HEK293 (cell line): ENCODE data around the gene ZNF687.

Source experiments
- GLIS1 ChIP-seq: fragments of 450-650 bp; formaldehyde crosslinking; IDR thresholded peaks from 2 replicates; pipeline ENCODE4 v1.5.1; 2016; ENCODE audit warnings: missing biosample characterization, missing genetic modification characterization
- IKZF3 ChIP-seq: fragments of 450-650 bp; IDR thresholded peaks from 2 replicates; pipeline ENCODE4 v1.5.0; 2018; ENCODE audit warnings: missing biosample characterization, mild to moderate bottlenecking, missing genetic modification characterization, moderate library complexity
- KLF10 ChIP-seq: fragments of 450-650 bp; IDR thresholded peaks from 2 replicates; pipeline ENCODE4 v1.5.1; 2018; ENCODE audit warnings: missing biosample characterization, mild to moderate bottlenecking, missing genetic modification characterization
- KLF8 ChIP-seq: fragments of 450-650 bp; formaldehyde crosslinking; IDR thresholded peaks from 2 replicates; pipeline ENCODE4 v1.5.1; 2016; ENCODE audit warnings: missing biosample characterization, missing genetic modification characterization
- KLF9 ChIP-seq: fragments of 450-650 bp; formaldehyde crosslinking; IDR thresholded peaks from 2 replicates; pipeline ENCODE4 v1.5.1; 2016; ENCODE audit warnings: missing biosample characterization, missing genetic modification characterization, low read depth
- MYNN ChIP-seq: fragments of 450-650 bp; formaldehyde crosslinking; IDR thresholded peaks from 2 replicates; pipeline ENCODE4 v1.5.1; 2016; ENCODE audit warnings: missing biosample characterization, missing genetic modification characterization, borderline replicate concordance
- OSR2 ChIP-seq: fragments of 450-650 bp; formaldehyde crosslinking; IDR thresholded peaks from 2 replicates; pipeline ENCODE4 v1.5.1; 2016; ENCODE audit warnings: missing biosample characterization, missing genetic modification characterization
- SALL2 ChIP-seq: fragments of 450-650 bp; formaldehyde crosslinking; IDR thresholded peaks from 2 replicates; pipeline ENCODE4 v1.5.0; 2017; ENCODE audit warnings: missing biosample characterization, mild to moderate bottlenecking, missing genetic modification characterization, borderline replicate concordance
- ZBTB21 ChIP-seq: fragments of 450-650 bp; formaldehyde crosslinking; IDR thresholded peaks from 2 replicates; pipeline ENCODE4 v1.5.1; 2017; ENCODE audit warnings: missing biosample characterization, missing genetic modification characterization
- ZNF157 ChIP-seq: fragments of 450-650 bp; formaldehyde crosslinking; IDR thresholded peaks from 2 replicates; pipeline ENCODE4 v1.5.1; 2016; ENCODE audit warnings: missing biosample characterization, missing genetic modification characterization
- ZNF16 ChIP-seq: fragments of 450-650 bp; formaldehyde crosslinking; IDR thresholded peaks from 2 replicates; pipeline ENCODE4 v1.5.1; 2016; ENCODE audit warnings: low read depth, missing biosample characterization, missing genetic modification characterization
- ZNF174 ChIP-seq: fragments of 450-650 bp; formaldehyde crosslinking; IDR thresholded peaks from 2 replicates; pipeline ENCODE4 v1.5.0; 2017; ENCODE audit warnings: missing biosample characterization, mild to moderate bottlenecking, missing genetic modification characterization
- ZNF184 ChIP-seq: fragments of 450-650 bp; IDR thresholded peaks from 2 replicates; pipeline ENCODE4 v1.5.1; 2018; ENCODE audit warnings: missing biosample characterization, mild to moderate bottlenecking, missing genetic modification characterization
- ZNF221 ChIP-seq: fragments of 450-650 bp; formaldehyde crosslinking; IDR thresholded peaks from 2 replicates; pipeline ENCODE4 v1.5.1; 2017; ENCODE audit warnings: missing biosample characterization, missing genetic modification characterization, borderline replicate concordance
- ZNF292 ChIP-seq: fragments of 450-650 bp; formaldehyde crosslinking; IDR thresholded peaks from 2 replicates; pipeline ENCODE4 v1.5.1; 2016; ENCODE audit warnings: low read depth, missing biosample characterization, missing genetic modification characterization, borderline replicate concordance
- ZNF416 ChIP-seq: fragments of 450-650 bp; formaldehyde crosslinking; IDR thresholded peaks from 2 replicates; pipeline ENCODE4 v1.5.1; 2016; ENCODE audit warnings: missing biosample characterization, missing genetic modification characterization
- ZNF423 ChIP-seq: fragments of 450-650 bp; formaldehyde crosslinking; IDR thresholded peaks from 2 replicates; pipeline ENCODE4 v1.5.1; 2016; ENCODE audit warnings: missing biosample characterization, missing genetic modification characterization
- ZNF473 ChIP-seq: fragments of 450-650 bp; formaldehyde crosslinking; IDR thresholded peaks from 2 replicates; pipeline ENCODE4 v1.5.1; 2017; ENCODE audit warnings: missing biosample characterization, missing genetic modification characterization
- ZNF510 ChIP-seq: fragments of 450-650 bp; formaldehyde crosslinking; IDR thresholded peaks from 2 replicates; pipeline ENCODE4 v1.5.1; 2018; ENCODE audit warnings: mild to moderate bottlenecking, missing genetic modification characterization, missing biosample characterization; ENCODE audit not compliant: insufficient replicate concordance
- ZNF560 ChIP-seq: fragments of 450-650 bp; formaldehyde crosslinking; IDR thresholded peaks from 2 replicates; pipeline ENCODE4 v1.5.1; 2017; ENCODE audit warnings: missing biosample characterization, missing genetic modification characterization, borderline replicate concordance
- ZNF600 ChIP-seq: fragments of 450-650 bp; formaldehyde crosslinking; IDR thresholded peaks from 2 replicates; pipeline ENCODE4 v1.5.1; 2016; ENCODE audit warnings: missing biosample characterization, missing genetic modification characterization
- ZNF626 ChIP-seq: fragments of 450-650 bp; sonication (Bioruptor Pico); formaldehyde crosslinking; IDR thresholded peaks from 2 replicates; pipeline ENCODE4 v1.5.1; 2018; ENCODE audit warnings: missing biosample characterization, missing genetic modification characterization, inconsistent platforms
- ZNF660 ChIP-seq: fragments of 450-650 bp; IDR thresholded peaks from 2 replicates; pipeline ENCODE4 v1.5.1; 2018; ENCODE audit warnings: missing biosample characterization, mild to moderate bottlenecking, missing genetic modification characterization
- ZNF747 ChIP-seq: fragments of 450-650 bp; formaldehyde crosslinking; IDR thresholded peaks from 2 replicates; pipeline ENCODE4 v1.5.1; 2016; ENCODE audit warnings: missing biosample characterization, missing genetic modification characterization
- ZNF791 ChIP-seq: fragments of 450-650 bp; formaldehyde crosslinking; IDR thresholded peaks from 2 replicates; pipeline ENCODE4 v1.5.1; 2016; ENCODE audit warnings: missing biosample characterization, missing genetic modification characterization
- ZNF843 ChIP-seq: fragments of 450-650 bp; formaldehyde crosslinking; IDR thresholded peaks from 2 replicates; pipeline ENCODE4 v1.5.1; 2016; ENCODE audit warnings: missing biosample characterization, missing genetic modification characterization
- TF ChIP-seq, protein P1 (sequence below): fragments of 450-650 bp; formaldehyde crosslinking; IDR thresholded peaks from 2 replicates; pipeline ENCODE4 v1.5.0; 2017; ENCODE audit warnings: missing biosample characterization, missing genetic modification characterization, borderline replicate concordance
- TF ChIP-seq, protein P2 (sequence below): fragments of 450-650 bp; formaldehyde crosslinking; IDR thresholded peaks from 2 replicates; pipeline ENCODE4 v1.5.1; 2016; ENCODE audit warnings: missing biosample characterization, missing genetic modification characterization
- TF ChIP-seq, protein P3 (sequence below): fragments of 450-650 bp; formaldehyde crosslinking; IDR thresholded peaks from 2 replicates; pipeline ENCODE4 v1.5.1; 2017; ENCODE audit warnings: missing biosample characterization, missing genetic modification characterization
- TF ChIP-seq, protein P4 (sequence below): fragments of 450-650 bp; formaldehyde crosslinking; IDR thresholded peaks from 2 replicates; pipeline ENCODE4 v1.5.1; 2016; ENCODE audit warnings: missing biosample characterization, missing genetic modification characterization, low read depth
- TF ChIP-seq, protein P5 (sequence below): fragments of 450-650 bp; formaldehyde crosslinking; IDR thresholded peaks from 2 replicates; pipeline ENCODE4 v1.5.1; 2016; ENCODE audit warnings: missing biosample characterization, missing genetic modification characterization

ZNF687 gene

DNA sequence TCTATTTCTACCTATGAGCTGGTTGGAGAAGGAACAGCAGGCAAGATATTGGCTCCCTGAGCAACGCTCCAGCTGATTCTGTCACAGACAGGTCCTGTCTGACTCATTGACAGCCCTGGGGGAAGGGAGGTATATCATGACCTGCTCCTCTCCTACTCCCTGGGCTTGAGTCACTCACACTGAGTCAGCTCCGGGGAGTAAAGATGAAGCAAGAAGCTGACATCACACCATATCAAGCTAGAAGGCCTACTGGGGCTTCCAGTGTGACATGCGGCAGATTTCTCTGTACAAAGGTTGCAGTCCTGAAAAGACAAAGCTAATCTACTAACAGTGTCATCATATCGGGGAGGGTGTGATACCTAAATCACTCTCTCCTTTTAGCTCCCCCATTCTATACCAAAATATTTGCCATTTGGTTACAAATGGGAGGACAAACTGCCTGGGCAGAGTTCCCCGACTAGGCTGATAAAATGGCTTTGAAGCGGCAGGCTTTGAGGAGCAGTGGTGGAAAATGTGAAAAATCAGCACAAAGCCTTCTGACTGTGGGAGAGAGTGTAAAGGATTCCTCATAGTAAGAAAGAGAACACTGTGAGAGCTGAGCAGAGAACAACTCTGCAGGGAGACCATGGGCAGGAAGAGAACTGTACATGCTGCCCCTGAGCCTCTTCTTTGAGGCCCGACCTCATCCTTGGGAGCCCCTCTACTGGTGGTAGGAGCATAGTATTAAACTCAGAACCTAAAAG lies 29.7 kb downstream of the ZNF687 start (continued):
- TF ChIP-seq, protein P1, sequence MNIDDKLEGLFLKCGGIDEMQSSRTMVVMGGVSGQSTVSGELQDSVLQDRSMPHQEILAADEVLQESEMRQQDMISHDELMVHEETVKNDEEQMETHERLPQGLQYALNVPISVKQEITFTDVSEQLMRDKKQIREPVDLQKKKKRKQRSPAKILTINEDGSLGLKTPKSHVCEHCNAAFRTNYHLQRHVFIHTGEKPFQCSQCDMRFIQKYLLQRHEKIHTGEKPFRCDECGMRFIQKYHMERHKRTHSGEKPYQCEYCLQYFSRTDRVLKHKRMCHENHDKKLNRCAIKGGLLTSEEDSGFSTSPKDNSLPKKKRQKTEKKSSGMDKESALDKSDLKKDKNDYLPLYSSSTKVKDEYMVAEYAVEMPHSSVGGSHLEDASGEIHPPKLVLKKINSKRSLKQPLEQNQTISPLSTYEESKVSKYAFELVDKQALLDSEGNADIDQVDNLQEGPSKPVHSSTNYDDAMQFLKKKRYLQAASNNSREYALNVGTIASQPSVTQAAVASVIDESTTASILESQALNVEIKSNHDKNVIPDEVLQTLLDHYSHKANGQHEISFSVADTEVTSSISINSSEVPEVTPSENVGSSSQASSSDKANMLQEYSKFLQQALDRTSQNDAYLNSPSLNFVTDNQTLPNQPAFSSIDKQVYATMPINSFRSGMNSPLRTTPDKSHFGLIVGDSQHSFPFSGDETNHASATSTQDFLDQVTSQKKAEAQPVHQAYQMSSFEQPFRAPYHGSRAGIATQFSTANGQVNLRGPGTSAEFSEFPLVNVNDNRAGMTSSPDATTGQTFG (tag by site-specific recombination): no peak
- TF ChIP-seq ZNF473 (tag by site-specific recombination) (no peak), SALL2 (tag by site-specific recombination) (no peak), ZNF510 (tag by site-specific recombination) (no peak), GLIS1 (tag by site-specific recombination) (peak; percentile 80), ZNF791 (no peak), ZBTB21 (peak; percentile 96), ZNF423 (tag by site-specific recombination) (no peak), ZNF174 (tag by site-specific recombination) (no peak), ZNF292 (tag by site-specific recombination) (no peak), IKZF3 (tag by site-specific recombination) (peak; percentile 79; the same call in 1 of the 2 replicates), OSR2 (tag by site-specific recombination) (peak; percentile 67), KLF8 (tag by site-specific recombination) (peak; percentile 93), MYNN (tag by site-specific recombination) (no peak), ZNF157 (no peak), ZNF660 (tag by site-specific recombination) (peak; percentile 96), ZNF843 (tag by site-specific recombination) (peak; percentile 35; the same call in 1 of the 2 replicates), ZNF184 (tag by site-specific recombination) (peak; percentile 83), KLF9 (tag by site-specific recombination) (peak; percentile 16; the same call in 1 of the 2 replicates), KLF10 (tag by site-specific recombination) (peak; percentile 51; the same call in 1 of the 2 replicates), ZNF16 (tag by site-specific recombination) (no peak), ZNF560 (tag by site-specific recombination) (no peak), ZNF626 (tag by site-specific recombination) (no peak), ZNF416 (tag by site-specific recombination) (no peak), ZNF221 (no peak), ZNF747 (tag by site-specific recombination) (no peak), ZNF600 (tag by site-specific recombination) (peak; percentile 86)
- TF ChIP-seq, protein P2, sequence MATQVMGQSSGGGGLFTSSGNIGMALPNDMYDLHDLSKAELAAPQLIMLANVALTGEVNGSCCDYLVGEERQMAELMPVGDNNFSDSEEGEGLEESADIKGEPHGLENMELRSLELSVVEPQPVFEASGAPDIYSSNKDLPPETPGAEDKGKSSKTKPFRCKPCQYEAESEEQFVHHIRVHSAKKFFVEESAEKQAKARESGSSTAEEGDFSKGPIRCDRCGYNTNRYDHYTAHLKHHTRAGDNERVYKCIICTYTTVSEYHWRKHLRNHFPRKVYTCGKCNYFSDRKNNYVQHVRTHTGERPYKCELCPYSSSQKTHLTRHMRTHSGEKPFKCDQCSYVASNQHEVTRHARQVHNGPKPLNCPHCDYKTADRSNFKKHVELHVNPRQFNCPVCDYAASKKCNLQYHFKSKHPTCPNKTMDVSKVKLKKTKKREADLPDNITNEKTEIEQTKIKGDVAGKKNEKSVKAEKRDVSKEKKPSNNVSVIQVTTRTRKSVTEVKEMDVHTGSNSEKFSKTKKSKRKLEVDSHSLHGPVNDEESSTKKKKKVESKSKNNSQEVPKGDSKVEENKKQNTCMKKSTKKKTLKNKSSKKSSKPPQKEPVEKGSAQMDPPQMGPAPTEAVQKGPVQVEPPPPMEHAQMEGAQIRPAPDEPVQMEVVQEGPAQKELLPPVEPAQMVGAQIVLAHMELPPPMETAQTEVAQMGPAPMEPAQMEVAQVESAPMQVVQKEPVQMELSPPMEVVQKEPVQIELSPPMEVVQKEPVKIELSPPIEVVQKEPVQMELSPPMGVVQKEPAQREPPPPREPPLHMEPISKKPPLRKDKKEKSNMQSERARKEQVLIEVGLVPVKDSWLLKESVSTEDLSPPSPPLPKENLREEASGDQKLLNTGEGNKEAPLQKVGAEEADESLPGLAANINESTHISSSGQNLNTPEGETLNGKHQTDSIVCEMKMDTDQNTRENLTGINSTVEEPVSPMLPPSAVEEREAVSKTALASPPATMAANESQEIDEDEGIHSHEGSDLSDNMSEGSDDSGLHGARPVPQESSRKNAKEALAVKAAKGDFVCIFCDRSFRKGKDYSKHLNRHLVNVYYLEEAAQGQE (tag by site-specific recombination): no peak
- TF ChIP-seq, protein P3, sequence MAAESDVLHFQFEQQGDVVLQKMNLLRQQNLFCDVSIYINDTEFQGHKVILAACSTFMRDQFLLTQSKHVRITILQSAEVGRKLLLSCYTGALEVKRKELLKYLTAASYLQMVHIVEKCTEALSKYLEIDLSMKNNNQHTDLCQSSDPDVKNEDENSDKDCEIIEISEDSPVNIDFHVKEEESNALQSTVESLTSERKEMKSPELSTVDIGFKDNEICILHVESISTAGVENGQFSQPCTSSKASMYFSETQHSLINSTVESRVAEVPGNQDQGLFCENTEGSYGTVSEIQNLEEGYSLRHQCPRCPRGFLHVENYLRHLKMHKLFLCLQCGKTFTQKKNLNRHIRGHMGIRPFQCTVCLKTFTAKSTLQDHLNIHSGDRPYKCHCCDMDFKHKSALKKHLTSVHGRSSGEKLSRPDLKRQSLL (tag by site-specific recombination): no peak
- TF ChIP-seq, protein P4, sequence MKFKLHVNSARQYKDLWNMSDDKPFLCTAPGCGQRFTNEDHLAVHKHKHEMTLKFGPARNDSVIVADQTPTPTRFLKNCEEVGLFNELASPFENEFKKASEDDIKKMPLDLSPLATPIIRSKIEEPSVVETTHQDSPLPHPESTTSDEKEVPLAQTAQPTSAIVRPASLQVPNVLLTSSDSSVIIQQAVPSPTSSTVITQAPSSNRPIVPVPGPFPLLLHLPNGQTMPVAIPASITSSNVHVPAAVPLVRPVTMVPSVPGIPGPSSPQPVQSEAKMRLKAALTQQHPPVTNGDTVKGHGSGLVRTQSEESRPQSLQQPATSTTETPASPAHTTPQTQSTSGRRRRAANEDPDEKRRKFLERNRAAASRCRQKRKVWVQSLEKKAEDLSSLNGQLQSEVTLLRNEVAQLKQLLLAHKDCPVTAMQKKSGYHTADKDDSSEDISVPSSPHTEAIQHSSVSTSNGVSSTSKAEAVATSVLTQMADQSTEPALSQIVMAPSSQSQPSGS: peak; percentile 79
- TF ChIP-seq, protein P5, sequence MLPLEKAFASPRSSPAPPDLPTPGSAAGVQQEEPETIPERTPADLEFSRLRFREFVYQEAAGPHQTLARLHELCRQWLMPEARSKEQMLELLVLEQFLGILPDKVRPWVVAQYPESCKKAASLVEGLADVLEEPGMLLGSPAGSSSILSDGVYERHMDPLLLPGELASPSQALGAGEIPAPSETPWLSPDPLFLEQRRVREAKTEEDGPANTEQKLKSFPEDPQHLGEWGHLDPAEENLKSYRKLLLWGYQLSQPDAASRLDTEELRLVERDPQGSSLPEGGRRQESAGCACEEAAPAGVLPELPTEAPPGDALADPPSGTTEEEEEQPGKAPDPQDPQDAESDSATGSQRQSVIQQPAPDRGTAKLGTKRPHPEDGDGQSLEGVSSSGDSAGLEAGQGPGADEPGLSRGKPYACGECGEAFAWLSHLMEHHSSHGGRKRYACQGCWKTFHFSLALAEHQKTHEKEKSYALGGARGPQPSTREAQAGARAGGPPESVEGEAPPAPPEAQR (tag by site-specific recombination): no peak
